B cell (primary cell): Measurements from ENCODE around the gene TMEM161B.

Experiments
- CTCF ChIP-seq: fragments of 200-600 bp; IDR thresholded peaks from one replicate; pipeline ENCODE4 v1.8.0; 2022; ENCODE audit warnings: antibody characterized with exemption, mild to moderate bottlenecking
- EZH2 ChIP-seq: IDR thresholded peaks from 2 replicates; pipeline ENCODE4 v1.6.1; 2012; ENCODE audit warnings: borderline replicate concordance, low read depth, mild to moderate bottlenecking, moderate library complexity, low read length; ENCODE audit not compliant: insufficient read depth, poor library complexity, severe bottlenecking

- TF ChIP-seq CTCF: no peak
- TF ChIP-seq EZH2: no peak
Measured at GRCh38 chr5:88281322-88281721, 12.7 kb upstream of the TMEM161B start.
